HepG2 (cell line): ENCODE results near the gene PRR12. TPM values are rescaled to one million over a fixed set of nuclear protein-coding genes. Genes with fewer than 3 reads are reported as not detected.
A peak's percentile ranks its signal among the peaks of the same experiment; 100 is the strongest.

Source experiments
- CENPBD1 ChIP-seq: sonication (generic); formaldehyde crosslinking; IDR thresholded peaks from 2 replicates; pipeline ENCODE4 v1.8.0; 2022; ENCODE audit warnings: missing genetic modification reagents, low read depth, mild to moderate bottlenecking, borderline replicate concordance
- FOXC1 ChIP-seq: sonication (generic); formaldehyde crosslinking; IDR thresholded peaks from 2 replicates; pipeline ENCODE4 v1.8.0; 2022; ENCODE audit warnings: mild to moderate bottlenecking, missing genetic modification reagents, borderline replicate concordance
- GZF1 ChIP-seq: sonication (generic); formaldehyde crosslinking; IDR thresholded peaks from 2 replicates; pipeline ENCODE4 v1.5.1; 2020; ENCODE audit warnings: mild to moderate bottlenecking, missing genetic modification reagents
- HNF1A ChIP-seq, 2 experiments: sonication (generic) in 1 of 2; formaldehyde crosslinking in 1 of 2; IDR thresholded peaks; 2 replicates each; pipeline versions ENCODE4 v1.4.0 to v1.6.1; 2016 to 2020; ENCODE audit warnings: borderline replicate concordance in 1 of 2, low read depth in 1 of 2, mild to moderate bottlenecking in 1 of 2, missing genetic modification reagents in 1 of 2
- MTERF4 ChIP-seq: sonication (generic); formaldehyde crosslinking; IDR thresholded peaks from 2 replicates; pipeline ENCODE4 v1.8.0; 2023; ENCODE audit warnings: mild to moderate bottlenecking, missing genetic modification reagents
- PAX8 ChIP-seq: sonication (generic); formaldehyde crosslinking; IDR thresholded peaks from 2 replicates; pipeline ENCODE4 v1.8.0; 2022; ENCODE audit warnings: mild to moderate bottlenecking, missing genetic modification reagents, borderline replicate concordance
- RNF2 ChIP-seq: fragments of 450-650 bp; conservative IDR thresholded peaks from 2 replicates; pipeline ENCODE4 v1.6.1; 2016; ENCODE audit warnings: low read depth
- ZFP36L2 ChIP-seq: sonication (generic); formaldehyde crosslinking; IDR thresholded peaks from 2 replicates; pipeline ENCODE4 v1.4.0; 2020; ENCODE audit warnings: missing genetic modification reagents
- ZNF275 ChIP-seq: sonication (generic); formaldehyde crosslinking; IDR thresholded peaks from 2 replicates; pipeline ENCODE4 v1.8.0; 2022; ENCODE audit warnings: missing genetic modification reagents, mild to moderate bottlenecking, inconsistent platforms, borderline replicate concordance
- ZNF407 ChIP-seq: sonication (generic); formaldehyde crosslinking; IDR thresholded peaks from one replicate; pipeline ENCODE4 v1.5.1; 2020; ENCODE audit warnings: mild to moderate bottlenecking, missing genetic modification reagents; ENCODE audit errors: not compliant biosample characterization
- ZNF792 ChIP-seq: IDR thresholded peaks from 2 replicates; pipeline ENCODE4 v1.6.1; 2016
- polyA plus RNA-seq, 8 experiments: library from polyadenylated mRNA; depleted of rRNA in 3 of 8; stranded (reverse) in 7 of 8; unstranded in 1 of 8; fragments of >200 nt; fragmentation: Illumina TruSeq in 4 of 8; extraction: Trizol in 4 of 8; gene quantifications; 2 replicates each; pipeline versions ENCODE4 v1.2.1 to v1.2.3, GENCODE V29; 2011 to 2016; ENCODE audit warnings: low read depth in 4 of 8, missing spikeins in 1 of 8, mixed read lengths in 1 of 8; ENCODE audit not compliant: insufficient read depth in 1 of 8
- total RNA-seq, 5 experiments: library from RNA; depleted of rRNA; stranded (reverse); fragments of >200 nt; fragmentation: Illumina TruSeq; extraction: Trizol; gene quantifications; 2 replicates each; pipeline ENCODE4 v1.2.3, GENCODE V29; 2016; ENCODE audit warnings: low read depth in 1 of 5

The PRR12 gene
- total and polyA plus RNA-seq, 2 of the 13 experiments (the other 11 are each of a cell fraction or from before 2014, with no cell fraction given) = 0.62 to 1.5 TPM

GRCh38 chr19:49672131-49672919 lies 81.3 kb downstream of the PRR12 start (continued):
- peak; percentile 75 for TF ChIP-seq ZNF407
- TF ChIP-seq HNF1A (IDR thresholded peaks at IDR 0.05; ENCODE audit: low read depth) = no peak
- TF ChIP-seq HNF1A (CRISPR knock-in tag; IDR thresholded peaks at IDR 0.05; ENCODE audit: borderline replicate concordance) = no peak; the same call in 1 of the 2 replicates
- TF ChIP-seq FOXC1 (CRISPR knock-in tag) = no peak
- no peak for TF ChIP-seq PAX8 (CRISPR knock-in tag)
- TF ChIP-seq ZNF792 = peak; percentile 73; the same call in 1 of the 2 replicates
- TF ChIP-seq MTERF4 (CRISPR knock-in tag) = 0 out of 2 replicates have a peak, but pooled peaks have one; percentile 36
- TF ChIP-seq ZFP36L2 (CRISPR knock-in tag) = no peak
- TF ChIP-seq CENPBD1 (CRISPR knock-in tag) = no peak
- no peak for TF ChIP-seq RNF2
- no peak for TF ChIP-seq ZNF275 (CRISPR knock-in tag)
- TF ChIP-seq GZF1 = no peak
